ENCODE data around the gene IL17RE. TPM values are rescaled to one million over a fixed set of nuclear protein-coding genes. Genes with fewer than 3 reads are reported as not detected.

The IL17RE gene
- total RNA-seq, 1 donor: 3.1 TPM

GRCh38 chr3:9909221-9910013 lies 6.8 kb downstream of the IL17RE start:
- TF ChIP-seq CTCF (IDR thresholded peaks at IDR 0.05; ENCODE audit: insufficient read depth, low read length): no peak
- H3K4me3 ChIP-seq (ENCODE audit: low read depth, low read length): no peak overlapping the region
- DNase-seq (ENCODE audit: low read depth): no peak

- H3K4me3 ChIP-seq (ENCODE audit: low read depth, low read length): no peak overlapping the region
- TF ChIP-seq CTCF (IDR thresholded peaks at IDR 0.05; ENCODE audit: insufficient read depth, low read length): no peak
- no peak for DNase-seq (ENCODE audit: low read depth)
Observed at GRCh38 chr3:9911863-9912262, 9.2 kb downstream of the IL17RE start.

GRCh38 chr3:9912294-9912935 lies 9.8 kb downstream of the IL17RE start:
- no peak for TF ChIP-seq CTCF (IDR thresholded peaks at IDR 0.05; ENCODE audit: insufficient read depth, low read length)
- no peak overlapping the region for H3K4me3 ChIP-seq (ENCODE audit: low read depth, low read length)
- peak; percentile 85 for DNase-seq (ENCODE audit: low read depth)

- no peak overlapping the region for H3K4me3 ChIP-seq (ENCODE audit: low read depth, low read length)
- no peak for DNase-seq (ENCODE audit: low read depth)
- TF ChIP-seq CTCF (IDR thresholded peaks at IDR 0.05; ENCODE audit: insufficient read depth, low read length): no peak
Observed at GRCh38 chr3:9913601-9914000, 11.0 kb downstream of the IL17RE start.

- no peak for TF ChIP-seq CTCF (IDR thresholded peaks at IDR 0.05; ENCODE audit: insufficient read depth, low read length)
- DNase-seq (ENCODE audit: low read depth): no peak
Observed at GRCh38 chr3:9914011-9914410, 11.4 kb downstream of the IL17RE start.

GRCh38 chr3:9914559-9915253 lies 12.1 kb downstream of the IL17RE start:
- peak overlapping the region; percentile 60 for H3K4me3 ChIP-seq (ENCODE audit: low read depth, low read length)
- no peak for TF ChIP-seq CTCF (IDR thresholded peaks at IDR 0.05; ENCODE audit: insufficient read depth, low read length)
- DNase-seq (ENCODE audit: low read depth): no peak

More at GRCh38 chr3:9914011-9914410, 11.4 kb downstream of the IL17RE start:
- no peak overlapping the region for H3K4me3 ChIP-seq (ENCODE audit: low read depth, low read length)
